DLD1 (cell line): Measurements from ENCODE around the gene KRT76.
"Not testable (repeated sequence)": the region's sequence is repeated elsewhere in the genome, so short reads cannot be mapped to it uniquely, and the experiment has no call there.

ENCODE experiments used
- in situ Hi-C: cut with HindIII; loops from 2 replicates; pipeline ENCODE4 v1.10.0; 2017; ENCODE audit warnings: low sequenced_read_pairs

KRT76 gene

DNA sequence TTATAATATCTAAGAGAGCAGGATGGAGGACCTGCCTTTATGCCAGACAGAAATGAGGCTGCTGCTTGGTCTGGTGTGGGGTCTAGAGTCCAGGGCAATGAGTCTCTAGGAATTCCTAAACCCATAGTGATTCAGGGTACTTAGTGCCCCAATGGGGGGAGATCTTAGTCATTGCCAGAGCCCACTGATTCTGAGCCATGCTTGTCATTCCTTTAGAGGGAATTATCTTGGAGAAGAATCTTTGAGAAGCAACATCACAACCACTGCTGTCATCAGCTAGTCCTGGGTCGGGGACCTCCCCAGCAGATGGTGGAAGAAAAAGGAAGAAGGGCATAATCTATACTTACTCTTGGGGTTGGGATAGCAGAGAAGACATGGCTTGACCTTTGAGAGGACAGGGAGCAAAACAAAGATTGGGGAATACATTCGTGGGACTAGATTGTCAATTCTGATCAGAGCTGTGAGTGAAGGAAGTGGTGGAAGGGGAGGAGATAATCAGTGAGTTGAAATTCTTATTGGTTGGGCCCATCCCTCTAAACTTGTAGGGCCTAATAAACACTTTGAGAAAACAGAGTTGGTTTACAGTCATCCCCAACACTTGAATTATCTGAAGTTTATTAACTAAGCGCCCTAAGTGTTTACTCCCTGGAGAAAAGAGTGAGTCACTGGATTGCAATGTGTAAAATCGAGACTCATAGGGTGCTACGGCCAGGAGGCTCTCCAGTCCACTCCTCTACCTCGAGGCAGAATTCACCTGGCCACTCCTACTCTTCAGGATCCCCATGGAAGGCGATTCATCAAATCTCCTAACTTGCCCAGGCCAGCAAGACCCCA is 21.7 kb upstream of the KRT76 start:
- in situ Hi-C loops: no loop called here

DNA sequence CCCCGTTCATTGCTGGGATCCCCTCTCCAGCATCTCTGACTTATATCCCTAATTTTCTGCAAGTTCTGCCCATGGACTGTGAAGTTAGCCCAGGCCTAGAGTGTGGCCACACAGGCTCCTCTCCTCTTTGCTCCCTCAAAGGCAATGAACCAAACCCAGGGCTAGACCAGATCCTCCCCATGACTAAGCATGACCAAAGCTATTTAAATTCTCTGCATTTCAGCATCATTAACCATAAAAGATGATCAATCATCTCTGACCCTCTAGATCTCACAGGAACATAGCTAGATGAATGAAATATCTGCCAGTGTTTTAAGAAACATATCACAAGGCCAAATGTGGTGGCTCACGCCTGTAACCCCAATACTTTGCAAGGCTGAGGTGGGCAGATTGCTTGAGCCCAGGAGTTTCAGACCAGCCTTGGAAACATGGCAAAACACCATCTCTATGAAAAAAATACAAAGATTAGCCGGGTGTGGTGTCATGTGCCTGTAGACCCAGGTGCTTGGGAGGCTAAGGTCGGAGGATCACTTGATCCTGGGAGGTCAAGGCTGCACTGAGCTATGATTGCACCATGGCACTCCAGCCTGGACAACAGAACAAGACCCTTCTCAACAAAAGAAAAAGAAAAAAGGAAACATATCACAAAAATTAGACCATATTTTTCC is 21.0 kb upstream of the KRT76 start:
- in situ Hi-C loops: no loop called here

- in situ Hi-C loops: no loop called here
Observed at GRCh38 chr12:52797529-52797894, 20.4 kb upstream of the KRT76 start.

DNA sequence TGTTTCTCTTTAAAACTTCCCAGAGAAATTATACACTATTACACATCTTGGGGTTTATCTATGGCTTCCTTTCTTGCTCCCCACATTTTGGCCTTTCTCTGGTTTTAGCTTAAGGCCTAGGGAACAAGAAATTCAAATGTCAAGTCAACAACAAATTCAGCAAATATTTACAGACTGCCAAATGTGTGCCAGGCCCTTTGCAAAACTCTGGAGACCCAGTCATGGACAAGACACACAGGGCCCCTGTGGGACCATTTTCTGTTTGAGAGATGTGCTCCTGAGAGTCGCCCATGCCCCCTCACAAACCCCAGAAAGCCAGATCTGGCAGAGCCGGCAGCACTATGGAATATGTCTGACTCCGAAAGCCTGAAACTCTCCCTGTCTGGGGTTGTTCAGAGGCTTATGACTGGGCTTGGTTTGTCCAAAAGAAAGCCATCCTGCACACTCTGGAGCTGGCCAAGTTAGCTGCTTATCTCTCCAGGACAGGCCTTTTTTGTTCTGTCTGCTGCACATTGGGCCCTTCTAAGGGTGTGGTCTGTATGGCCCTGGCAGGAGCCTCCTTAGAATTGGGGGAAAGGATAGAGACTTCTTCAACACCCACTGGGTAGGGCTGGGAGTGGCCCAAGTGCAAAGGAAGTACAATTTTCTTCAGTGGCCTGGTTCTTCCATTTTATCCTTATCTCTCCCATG is 19.8 kb upstream of the KRT76 start:
- in situ Hi-C loops: no loop called here

GRCh38 chr12:52796429-52796794 is 19.3 kb upstream of the KRT76 start:
- in situ Hi-C loops: no loop called here

DNA sequence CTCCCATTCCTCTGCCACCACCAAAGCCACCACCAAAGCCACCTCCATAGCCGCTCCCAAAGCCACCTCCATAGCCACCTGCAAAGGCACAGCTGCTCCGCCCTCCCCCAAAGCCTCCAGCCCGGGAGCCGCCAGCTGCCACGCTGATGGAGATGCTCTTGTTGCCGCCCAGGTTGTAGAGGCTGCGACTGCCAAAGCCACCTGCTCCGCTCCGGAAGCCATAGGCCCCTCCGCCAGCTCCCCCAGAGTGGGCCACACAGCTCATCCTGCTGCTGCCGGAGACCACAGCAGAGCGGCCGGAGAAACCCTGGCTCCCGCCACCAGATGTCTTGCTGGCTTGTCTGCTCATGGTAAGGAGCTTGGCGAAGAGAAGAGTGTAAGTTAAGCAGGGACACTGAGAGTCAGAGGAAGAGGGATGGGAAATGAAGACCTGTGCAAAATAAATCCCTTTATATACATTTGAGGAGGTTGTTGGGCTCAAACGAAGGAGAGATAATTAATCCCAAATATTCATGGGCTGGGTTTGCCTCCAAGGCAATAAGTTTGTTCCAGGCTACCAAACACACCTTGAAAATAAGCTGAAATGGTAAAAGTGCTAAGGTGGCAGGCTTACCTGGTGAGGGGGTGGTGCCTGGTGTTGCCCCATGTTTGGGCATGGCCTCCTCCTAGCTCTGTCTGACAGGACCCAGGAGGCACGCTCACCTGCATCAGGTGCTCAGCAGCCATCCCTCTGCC is 18.7 kb upstream of the KRT76 start, which contains the start of gene KRT3:
KRT3 (minus strand) TSS at position 424 of the 735 bp plus-strand sequence; CDS start at position 349, 75 bp downstream.
- in situ Hi-C loops: no loop called here

- in situ Hi-C loops: not testable (repeated sequence)
Observed at GRCh38 chr12:52795332-52795674, 18.2 kb upstream of the KRT76 start.

GRCh38 chr12:52794479-52795331 is 17.6 kb upstream of the KRT76 start:
- in situ Hi-C loops: no loop called here

- in situ Hi-C loops: no loop called here
Observed at GRCh38 chr12:52792185-52793029, 15.3 kb upstream of the KRT76 start.

GRCh38 chr12:52791271-52792184 is 14.4 kb upstream of the KRT76 start:
- in situ Hi-C loops: no loop called here

DNA sequence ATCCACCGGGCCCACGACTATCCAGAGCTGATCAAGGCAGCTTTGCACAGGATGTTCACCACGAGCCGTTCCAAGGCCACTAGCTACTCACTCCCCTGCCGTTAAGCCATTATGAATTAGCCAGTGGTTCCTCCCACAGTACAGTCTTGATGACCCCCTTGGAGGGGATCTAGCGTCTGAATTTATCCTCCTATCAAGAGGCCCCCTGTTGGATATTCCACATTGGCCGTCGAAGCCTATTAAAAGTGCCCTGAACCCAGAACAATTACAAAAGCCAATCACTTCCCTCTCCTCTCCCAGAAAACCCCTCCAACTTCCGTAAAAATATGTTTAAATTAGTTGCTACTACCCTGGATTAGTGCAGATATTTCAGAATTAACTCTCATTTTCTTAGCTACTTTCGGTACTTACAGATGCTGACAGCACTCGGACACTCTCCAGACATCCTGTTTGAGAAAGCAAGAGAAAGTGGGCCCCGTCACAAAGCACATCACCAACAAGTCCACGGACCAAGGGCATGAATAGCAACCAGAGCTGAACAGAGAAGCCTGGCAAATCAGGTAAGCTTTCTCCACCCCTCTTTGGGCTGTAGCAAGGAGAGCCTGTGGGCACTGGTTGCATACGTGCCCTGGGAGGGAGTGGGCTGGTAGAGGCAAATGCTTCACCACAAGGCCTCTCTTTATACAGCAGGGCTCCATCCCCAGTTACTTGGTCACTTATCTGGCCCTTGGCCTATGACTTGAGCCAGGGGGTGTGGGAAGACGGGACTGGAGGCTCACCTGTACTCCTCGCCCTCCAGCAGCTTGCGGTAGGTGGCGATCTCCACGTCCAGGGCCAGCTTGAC is 13.5 kb upstream of the KRT76 start:
- in situ Hi-C loops: no loop called here

GRCh38 chr12:52789637-52790426 is 12.7 kb upstream of the KRT76 start:
- in situ Hi-C loops: no loop called here

DNA sequence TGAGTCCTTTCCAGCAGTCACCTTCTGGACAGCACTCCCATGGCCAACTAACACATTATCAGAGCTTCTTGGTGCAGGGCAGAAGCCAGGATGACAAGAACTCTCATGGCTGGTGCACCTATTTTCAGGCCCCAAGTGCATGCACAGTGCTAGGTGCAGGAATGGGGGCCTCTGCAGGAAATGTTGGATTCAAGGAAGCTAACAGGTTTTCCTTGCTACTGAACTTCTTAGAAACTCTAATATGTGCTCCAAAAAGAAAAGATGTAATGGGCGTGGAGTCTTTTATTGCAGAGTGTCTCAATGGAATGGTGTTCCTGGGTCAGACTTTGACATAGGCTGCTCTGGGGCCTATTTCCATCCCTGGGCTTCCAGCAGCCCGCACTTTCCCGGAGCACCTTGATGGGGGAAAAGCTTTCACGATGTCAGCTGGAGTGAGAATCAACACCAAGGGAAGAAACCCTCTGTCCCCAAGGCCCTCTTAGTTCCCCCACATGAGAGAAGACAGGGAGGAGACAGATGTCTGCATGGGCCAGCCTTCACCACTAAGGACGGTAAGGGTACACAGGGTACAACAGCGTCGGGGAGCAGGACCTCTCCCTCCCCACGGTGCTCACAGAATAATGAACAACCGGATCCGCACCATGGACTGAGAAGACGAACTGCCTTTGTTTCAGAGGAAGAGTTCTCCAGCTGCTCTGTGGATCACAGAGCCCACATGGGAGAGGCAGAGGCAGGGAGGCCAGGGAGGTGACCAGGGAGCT is 11.9 kb upstream of the KRT76 start:
- in situ Hi-C loops: no loop called here

DNA sequence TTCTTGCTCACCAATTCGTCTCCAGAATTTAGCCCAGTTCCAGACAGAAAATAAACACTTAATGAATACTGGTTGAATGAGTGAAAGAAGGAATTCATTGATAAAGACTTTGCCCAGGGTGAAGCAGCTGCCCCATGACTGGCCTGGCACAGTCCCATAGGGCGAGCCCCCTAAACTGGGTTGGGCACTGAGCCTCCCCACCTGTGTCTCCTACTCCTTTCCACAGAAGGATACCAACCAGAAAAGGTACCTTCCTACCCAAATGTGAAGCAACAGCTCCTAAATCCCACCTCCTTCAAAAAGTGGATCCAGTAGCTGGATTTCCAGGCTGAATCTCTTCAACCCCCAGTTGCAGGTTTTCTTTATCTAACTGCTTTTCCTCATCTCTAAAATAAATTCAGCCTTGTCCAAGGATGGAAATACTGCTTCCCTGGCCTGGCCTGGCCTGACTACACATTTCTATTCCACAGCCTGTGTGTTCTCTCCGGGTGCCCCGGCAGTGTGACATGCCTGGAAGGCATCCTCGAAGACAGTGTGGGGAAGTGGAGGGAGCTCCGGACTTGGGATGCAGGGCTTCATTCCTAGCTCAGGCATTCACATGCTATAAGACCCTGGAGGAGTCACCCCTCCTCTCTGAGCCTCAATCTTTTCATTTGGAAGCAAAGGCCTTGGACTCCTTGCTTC is 11.2 kb upstream of the KRT76 start:
- in situ Hi-C loops: no loop called here
